Calu3 (cell line): ENCODE results near the gene SLC6A6. TPM values are rescaled to one million over a fixed set of nuclear protein-coding genes. Genes with fewer than 3 reads are reported as not detected.

ENCODE experiments used
- BruUV-seq: library from RNA; stranded (reverse); fragments of 400-500 nt; replicated peaks from 2 replicates; lab custom pipeline; 2021; lab: Mats Ljungman, UMichigan
- CTCF ChIA-PET: fragments of 300-600 bp; sonication (Branson Sonifier 250); formaldehyde crosslinking; loops from one replicate; lab custom pipeline; 2022; ENCODE audit warnings: antibody characterized with exemption; lab: Charles Lee
- DNase-seq: peaks from one replicate; pipeline ENCODE4 v3.0.0; 2022
- H3K27ac Mint-ChIP-seq: one replicate; pipeline ENCODE4 v1.8.0; 2022; ENCODE audit warnings: mixed read lengths; ENCODE audit not compliant: unreplicated experiment
- H3K27me3 Mint-ChIP-seq: one replicate; pipeline ENCODE4 v1.8.0; 2022; ENCODE audit warnings: mixed read lengths; ENCODE audit not compliant: unreplicated experiment
- H3K36me3 Mint-ChIP-seq: one replicate; pipeline ENCODE4 v1.8.0; 2022; ENCODE audit warnings: mild to moderate bottlenecking, moderate library complexity, mixed read lengths; ENCODE audit not compliant: insufficient read depth, unreplicated experiment
- H3K4me1 Mint-ChIP-seq: one replicate; pipeline ENCODE4 v1.8.0; 2022; ENCODE audit warnings: mild to moderate bottlenecking, low read depth, mixed read lengths; ENCODE audit not compliant: unreplicated experiment
- H3K4me3 Mint-ChIP-seq: one replicate; pipeline ENCODE4 v1.8.0; 2022; ENCODE audit warnings: mild to moderate bottlenecking, low read depth, moderate library complexity, mixed read lengths; ENCODE audit not compliant: unreplicated experiment
- H3K9me3 Mint-ChIP-seq: one replicate; pipeline ENCODE4 v1.8.0; 2022; ENCODE audit warnings: low read depth, mixed read lengths; ENCODE audit not compliant: unreplicated experiment
- intact Hi-C: fragments of 100-400 bp; cut with micrococcal nuclease; formaldehyde crosslinking; loops from one replicate; pipeline ENCODE4 v1.10.0; 2022; ENCODE audit not compliant: unreplicated experiment
- total RNA-seq: library from RNA; stranded (reverse); gene quantifications from 2 replicates; pipeline ENCODE4 v1.2.3, GENCODE V29; 2022
- TF ChIP-seq, protein P1 (sequence below): fragments of 200-600 bp; IDR thresholded peaks from one replicate; pipeline ENCODE4 v1.8.0; 2022; ENCODE audit warnings: antibody characterized with exemption; ENCODE audit not compliant: unreplicated experiment

SLC6A6 gene
- total RNA-seq, 1 experiment from 2014 or later, result 46.3 TPM

DNA sequence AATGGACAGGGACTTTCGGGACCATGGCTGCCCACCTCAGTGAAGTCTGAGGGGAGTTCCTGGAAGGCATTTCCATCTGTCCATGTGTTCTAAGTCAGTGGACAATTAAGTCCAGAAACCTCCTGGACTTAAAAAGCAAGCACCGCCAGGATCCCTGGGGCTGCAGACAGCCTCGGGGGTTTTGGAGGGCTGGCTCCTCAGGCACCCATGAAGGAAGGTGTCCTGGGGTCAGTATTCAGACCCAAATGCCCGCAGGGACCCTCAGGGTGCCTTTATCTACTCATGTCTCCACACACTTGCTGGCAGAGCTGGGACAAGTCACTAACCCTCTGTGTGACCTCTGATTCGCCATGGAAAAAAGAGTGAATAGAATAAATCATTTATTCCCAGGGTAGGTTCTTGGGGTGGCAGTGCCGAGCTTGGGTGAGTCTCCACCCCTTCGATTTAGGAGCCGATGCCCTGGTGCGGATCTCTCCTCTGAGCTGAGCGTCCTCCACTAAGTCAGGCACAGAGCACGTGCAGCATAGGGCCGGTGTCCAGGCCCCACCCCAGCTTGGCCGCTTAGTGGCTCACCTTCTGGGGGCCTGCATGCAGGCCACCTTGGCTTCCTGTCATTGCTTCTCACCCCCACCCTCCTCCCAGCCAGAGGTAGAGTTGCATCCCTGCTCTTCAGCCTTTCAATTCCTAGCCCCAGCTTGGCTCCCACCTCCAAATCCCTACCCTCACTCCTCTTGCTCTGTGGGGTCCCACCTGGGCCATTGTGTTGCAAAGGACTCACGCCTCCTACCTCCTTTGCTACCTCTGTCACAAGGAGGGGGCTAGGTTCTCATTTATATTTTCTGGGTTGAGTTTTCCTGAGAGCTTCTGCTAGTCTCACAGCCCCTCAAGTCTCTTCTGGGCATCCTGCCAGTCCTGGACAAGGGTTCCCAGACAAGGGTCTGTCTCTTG, 19.9 kb downstream of the SLC6A6 start:
- no peak for DNase-seq
- CTCF ChIA-PET, result interaction anchor here (1.0 to 1.4 kb wide), 3 partner anchors 17 to 244 kb away, joined by 3 read pairs; partner anchors contain the start of genes LSM3 and XPC
- intact Hi-C loops, result no loop called here
- Mint-ChIP-seq H3K4me3 (no peak overlapping the region), H3K4me1 (peaks cover 63% of the 10 kb centered on the region), H3K36me3 (peaks cover 30% of the 10 kb centered on the region), H3K9me3 (no peaks in the 10 kb centered on the region), H3K27me3 (no peaks in the 10 kb centered on the region), H3K27ac (peak overlapping the region; percentile 77)
- no TSS peak for BruUV-seq
- TF ChIP-seq, protein P1, sequence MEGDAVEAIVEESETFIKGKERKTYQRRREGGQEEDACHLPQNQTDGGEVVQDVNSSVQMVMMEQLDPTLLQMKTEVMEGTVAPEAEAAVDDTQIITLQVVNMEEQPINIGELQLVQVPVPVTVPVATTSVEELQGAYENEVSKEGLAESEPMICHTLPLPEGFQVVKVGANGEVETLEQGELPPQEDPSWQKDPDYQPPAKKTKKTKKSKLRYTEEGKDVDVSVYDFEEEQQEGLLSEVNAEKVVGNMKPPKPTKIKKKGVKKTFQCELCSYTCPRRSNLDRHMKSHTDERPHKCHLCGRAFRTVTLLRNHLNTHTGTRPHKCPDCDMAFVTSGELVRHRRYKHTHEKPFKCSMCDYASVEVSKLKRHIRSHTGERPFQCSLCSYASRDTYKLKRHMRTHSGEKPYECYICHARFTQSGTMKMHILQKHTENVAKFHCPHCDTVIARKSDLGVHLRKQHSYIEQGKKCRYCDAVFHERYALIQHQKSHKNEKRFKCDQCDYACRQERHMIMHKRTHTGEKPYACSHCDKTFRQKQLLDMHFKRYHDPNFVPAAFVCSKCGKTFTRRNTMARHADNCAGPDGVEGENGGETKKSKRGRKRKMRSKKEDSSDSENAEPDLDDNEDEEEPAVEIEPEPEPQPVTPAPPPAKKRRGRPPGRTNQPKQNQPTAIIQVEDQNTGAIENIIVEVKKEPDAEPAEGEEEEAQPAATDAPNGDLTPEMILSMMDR, result no peak

DNA sequence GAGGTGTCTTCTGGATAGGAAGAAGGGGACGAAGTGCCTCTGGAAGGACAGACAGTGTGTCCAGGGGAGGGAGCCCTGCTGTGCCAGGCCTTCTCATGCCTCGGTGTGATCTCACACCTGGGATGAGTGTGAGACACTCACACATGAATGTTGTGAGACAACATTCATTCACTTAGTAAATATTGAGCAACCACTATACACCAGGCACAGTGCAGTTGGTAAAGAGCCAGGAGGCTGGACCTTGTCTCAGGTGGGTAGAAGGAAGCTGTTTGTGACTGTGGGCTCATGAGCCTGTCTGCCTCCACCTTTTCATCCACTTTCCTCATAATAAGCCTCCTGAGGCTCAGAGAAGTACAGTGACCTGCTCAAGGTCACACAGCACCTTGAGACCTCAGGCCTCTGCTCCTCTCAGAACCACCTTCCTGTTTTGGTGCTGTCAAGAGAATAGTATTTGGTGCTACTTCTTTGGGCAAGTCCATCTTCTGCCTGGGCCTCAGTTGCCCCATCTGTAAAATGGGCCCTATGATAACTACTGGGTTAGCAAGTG, 20.9 kb downstream of the SLC6A6 start:
- Mint-ChIP-seq H3K9me3 (no peaks in the 10 kb centered on the region), H3K4me3 (no peak overlapping the region), H3K27me3 (no peaks in the 10 kb centered on the region), H3K27ac (peak overlapping the region; percentile 77), H3K4me1 (peaks cover 64% of the 10 kb centered on the region), H3K36me3 (peaks cover 37% of the 10 kb centered on the region)
- intact Hi-C loops, result no loop called here
- DNase-seq, result peak; percentile 79
- BruUV-seq, result no TSS peak
- CTCF ChIA-PET, result interaction anchor here (0.7 to 1.4 kb wide), 7 partner anchors 8 to 245 kb away, joined by 3 read pairs; partner anchors contain the start of genes LSM3, SLC6A6 and XPC
- TF ChIP-seq, protein P1, result no peak

DNA sequence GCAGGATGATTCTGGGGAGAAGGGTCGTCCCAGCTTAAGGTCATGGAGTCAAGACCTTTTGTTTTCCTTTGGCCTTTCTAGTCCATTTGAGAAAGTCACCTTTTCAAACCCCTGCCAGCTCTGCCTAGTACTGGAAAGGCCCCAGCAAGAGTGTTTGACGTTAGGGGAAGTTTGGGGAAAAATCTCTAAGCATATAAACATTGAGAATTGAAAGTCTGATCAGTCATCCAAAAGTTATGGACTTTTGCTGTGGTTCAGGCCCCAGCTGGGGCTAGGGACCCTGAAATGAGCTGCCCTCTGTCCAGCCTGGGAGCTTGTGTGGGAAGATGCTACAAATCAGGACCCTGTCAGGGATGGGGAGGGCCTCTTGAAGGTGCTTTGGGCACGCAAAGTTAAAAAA, 21.6 kb downstream of the SLC6A6 start:
- H3K9me3 Mint-ChIP-seq, result no peaks in the 10 kb centered on the region
- intact Hi-C loops, result loop anchor here (2.0 kb wide), 1 partner anchor 35 kb away; no protein-coding TSS in a partner anchor
- CTCF ChIA-PET, result interaction anchor here (1.8 kb wide), 1 partner anchor 221 kb away, joined by 12 read pairs; no protein-coding TSS in a partner anchor
- DNase-seq, result no peak
- H3K27me3 Mint-ChIP-seq, result no peaks in the 10 kb centered on the region
- TF ChIP-seq, protein P1, result no peak
- no peak overlapping the region for H3K4me3 Mint-ChIP-seq
- no TSS peak for BruUV-seq
- peaks cover 60% of the 10 kb centered on the region for H3K4me1 Mint-ChIP-seq
- peak overlapping the region; percentile 47 for H3K27ac Mint-ChIP-seq
- peaks cover 30% of the 10 kb centered on the region for H3K36me3 Mint-ChIP-seq

DNA sequence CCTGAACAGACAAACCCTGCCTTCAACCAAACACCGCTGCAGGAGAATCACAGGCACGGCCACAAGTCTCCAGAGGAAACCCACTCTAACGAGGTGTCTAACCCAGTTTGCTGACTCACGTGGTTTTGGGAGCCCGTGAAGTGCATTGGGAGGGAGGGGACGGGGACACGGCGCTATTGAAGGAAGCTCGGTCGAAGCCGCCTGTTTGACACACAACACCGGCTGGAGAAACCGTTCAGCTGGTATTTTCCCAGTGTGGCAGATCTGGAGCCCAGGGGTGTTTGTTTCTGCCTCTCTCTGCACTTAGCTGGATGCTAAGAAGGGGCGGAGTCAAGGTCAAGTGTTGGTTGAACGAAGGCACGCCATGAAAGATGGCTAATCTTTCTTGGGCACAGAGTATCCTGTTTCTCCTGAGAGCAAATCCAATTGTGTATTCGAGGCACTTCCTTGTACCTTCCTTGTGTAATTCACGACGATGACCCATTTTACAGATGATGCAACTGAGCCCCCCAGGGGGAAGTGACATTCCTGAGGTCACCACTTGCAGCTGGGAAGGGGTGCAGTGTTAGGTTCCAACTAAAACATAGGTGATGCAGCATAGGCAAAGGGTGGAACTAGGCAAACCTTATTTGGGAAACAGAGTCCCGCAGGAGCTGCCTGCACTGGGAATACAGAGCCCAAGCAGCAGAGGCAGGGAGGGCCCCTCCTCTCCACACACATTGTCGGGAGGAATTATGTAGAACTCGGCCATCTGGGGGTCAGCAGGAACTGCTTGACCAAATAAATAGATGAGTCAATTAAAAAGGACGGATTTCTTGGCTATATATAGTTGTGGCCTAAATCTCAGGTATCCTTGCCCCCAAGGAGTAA, 22.5 kb downstream of the SLC6A6 start:
- TF ChIP-seq, protein P1, result no peak
- intact Hi-C loops, result loop anchor here (2.0 kb wide), 1 partner anchor 34 kb away; no protein-coding TSS in a partner anchor
- H3K4me1 Mint-ChIP-seq, result peaks cover 62% of the 10 kb centered on the region
- peaks cover 27% of the 10 kb centered on the region for H3K36me3 Mint-ChIP-seq
- H3K9me3 Mint-ChIP-seq, result no peaks in the 10 kb centered on the region
- H3K4me3 Mint-ChIP-seq, result peak overlapping the region; percentile 49
- CTCF ChIA-PET, result interaction anchor here (1.3 to 2.1 kb wide), 3 partner anchors 12 to 222 kb away, joined by 3 to 12 read pairs (median 10); no protein-coding TSS in a partner anchor
- no TSS peak for BruUV-seq
- H3K27ac Mint-ChIP-seq, result peak overlapping the region; percentile 78
- no peaks in the 10 kb centered on the region for H3K27me3 Mint-ChIP-seq
- DNase-seq, result peak; percentile 30
